Right hindlimb (tissue), 1 donor: ENCODE results near the gene KCNJ3.
A peak's percentile ranks its signal among the peaks of the same experiment; 100 is the strongest.

Source experiments
- DNase-seq: peaks from one replicate; pipeline ENCODE4 v3.0.0-alpha.2; 2018

KCNJ3 gene

GRCh38 chr2:154698296-154698720 lies at the start of gene KCNJ3:
Gene KCNJ3, plus strand, starts transcription at chr2:154698695. Its CDS starts 81 bp downstream, at chr2:154698776.
- peak; percentile 14 for DNase-seq

- DNase-seq, result no peak
Measured at GRCh38 chr2:154655499-154655898, 43.0 kb upstream of the KCNJ3 start.

- no peak for DNase-seq
Measured at GRCh38 chr2:154658854-154659253, 39.6 kb upstream of the KCNJ3 start.

- DNase-seq, result no peak
Measured at GRCh38 chr2:154664248-154664647, 34.2 kb upstream of the KCNJ3 start.

- no peak for DNase-seq
Measured at GRCh38 chr2:154670083-154670482, 28.4 kb upstream of the KCNJ3 start.

- DNase-seq, result no peak
Measured at GRCh38 chr2:154673694-154674093, 24.8 kb upstream of the KCNJ3 start.

- DNase-seq, result no peak
Measured at GRCh38 chr2:154677401-154677800, 21.1 kb upstream of the KCNJ3 start.

- DNase-seq, result no peak
Measured at GRCh38 chr2:154681741-154682140, 16.8 kb upstream of the KCNJ3 start.

- no peak for DNase-seq
Measured at GRCh38 chr2:154686162-154686561, 12.3 kb upstream of the KCNJ3 start.

GRCh38 chr2:154688373-154688772 lies 10.1 kb upstream of the KCNJ3 start:
- no peak for DNase-seq

- no peak for DNase-seq
Measured at GRCh38 chr2:154689158-154689557, 9.3 kb upstream of the KCNJ3 start.

- no peak for DNase-seq
Measured at GRCh38 chr2:154692927-154693326, 5.6 kb upstream of the KCNJ3 start.

GRCh38 chr2:154693741-154694340 lies 4.7 kb upstream of the KCNJ3 start:
- DNase-seq, result peak; percentile 35

GRCh38 chr2:154694881-154695280 lies 3.6 kb upstream of the KCNJ3 start:
- no peak for DNase-seq

GRCh38 chr2:154696369-154696768 lies 2.1 kb upstream of the KCNJ3 start:
- no peak for DNase-seq

- DNase-seq, result no peak
Measured at GRCh38 chr2:154696810-154697417, 1.6 kb upstream of the KCNJ3 start.

GRCh38 chr2:154697418-154698252 lies 860 bp upstream of the KCNJ3 start:
- peak; percentile 50 for DNase-seq

- peak; percentile 15 for DNase-seq
Measured at GRCh38 chr2:154698721-154699574, 453 bp downstream of the KCNJ3 start.

GRCh38 chr2:154699575-154699930 lies 1.1 kb downstream of the KCNJ3 start:
- no peak for DNase-seq

GRCh38 chr2:154700136-154700535 lies 1.6 kb downstream of the KCNJ3 start:
- no peak for DNase-seq

GRCh38 chr2:154704991-154705390 lies 6.5 kb downstream of the KCNJ3 start:
- DNase-seq, result no peak

GRCh38 chr2:154706660-154707059 lies 8.2 kb downstream of the KCNJ3 start:
- no peak for DNase-seq

- DNase-seq, result no peak
Measured at GRCh38 chr2:154707994-154708575, 9.6 kb downstream of the KCNJ3 start.
